Measurements from ENCODE around the gene CMTM2. TPM values are rescaled to one million over a fixed set of nuclear protein-coding genes. Genes with fewer than 3 reads are reported as not detected.
"Not testable (repeated sequence)": the region's sequence is repeated elsewhere in the genome, so short reads cannot be mapped to it uniquely, and the experiment has no call there.

The CMTM2 gene
- total RNA-seq, 1 donor from 2014 or later: not detected

DNA sequence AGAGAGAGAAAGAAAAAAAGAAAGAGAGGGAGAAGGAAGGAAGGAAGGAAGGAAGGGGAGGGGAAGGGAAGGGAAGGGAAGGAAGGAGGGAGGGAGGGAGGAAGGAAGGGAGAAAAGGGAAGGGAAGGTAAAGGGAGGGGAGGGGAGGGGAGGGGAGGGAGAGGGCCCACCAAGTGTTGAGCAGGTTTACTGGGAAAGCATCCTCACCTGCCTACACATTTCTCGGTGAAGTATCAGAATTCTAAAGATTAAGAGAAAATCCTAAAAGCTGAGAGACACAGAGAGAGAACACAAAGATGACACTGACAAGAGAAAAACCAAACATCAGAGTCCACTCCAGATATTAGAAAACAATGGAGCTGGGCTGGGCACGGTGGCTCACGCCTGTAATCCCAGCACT, 13.0 kb downstream of the CMTM2 start:
- no peak overlapping the region for H3K9ac ChIP-seq
- no peaks in the 10 kb centered on the region for H3K9me3 ChIP-seq (ENCODE audit: low read depth)
- Mint-ChIP-seq H3K4me3 (no peak overlapping the region), H3K27ac (no peak overlapping the region), H3K36me3 (no peaks in the 10 kb centered on the region), H3K4me1 (peaks cover 5% of the 10 kb centered on the region), H3K9me3 (no peaks in the 10 kb centered on the region), H3K27me3 (ENCODE audit: insufficient read depth, low read depth) (peaks cover 6% of the 10 kb centered on the region)
- H3K36me3 ChIP-seq: no peaks in the 10 kb centered on the region
- no peaks in the 10 kb centered on the region for H4K20me1 ChIP-seq (ENCODE audit: low read depth)
- H3K4me3 ChIP-seq: no peak overlapping the region
- no peaks in the 10 kb centered on the region for H3K27me3 ChIP-seq
- H3K4me2 ChIP-seq: no peak overlapping the region
- no peak for TF ChIP-seq EZH2phosphoT487 (IDR thresholded peaks at IDR 0.05)
- no peak for TF ChIP-seq EZH2 (IDR thresholded peaks at IDR 0.05)
- TF ChIP-seq, protein P1, sequence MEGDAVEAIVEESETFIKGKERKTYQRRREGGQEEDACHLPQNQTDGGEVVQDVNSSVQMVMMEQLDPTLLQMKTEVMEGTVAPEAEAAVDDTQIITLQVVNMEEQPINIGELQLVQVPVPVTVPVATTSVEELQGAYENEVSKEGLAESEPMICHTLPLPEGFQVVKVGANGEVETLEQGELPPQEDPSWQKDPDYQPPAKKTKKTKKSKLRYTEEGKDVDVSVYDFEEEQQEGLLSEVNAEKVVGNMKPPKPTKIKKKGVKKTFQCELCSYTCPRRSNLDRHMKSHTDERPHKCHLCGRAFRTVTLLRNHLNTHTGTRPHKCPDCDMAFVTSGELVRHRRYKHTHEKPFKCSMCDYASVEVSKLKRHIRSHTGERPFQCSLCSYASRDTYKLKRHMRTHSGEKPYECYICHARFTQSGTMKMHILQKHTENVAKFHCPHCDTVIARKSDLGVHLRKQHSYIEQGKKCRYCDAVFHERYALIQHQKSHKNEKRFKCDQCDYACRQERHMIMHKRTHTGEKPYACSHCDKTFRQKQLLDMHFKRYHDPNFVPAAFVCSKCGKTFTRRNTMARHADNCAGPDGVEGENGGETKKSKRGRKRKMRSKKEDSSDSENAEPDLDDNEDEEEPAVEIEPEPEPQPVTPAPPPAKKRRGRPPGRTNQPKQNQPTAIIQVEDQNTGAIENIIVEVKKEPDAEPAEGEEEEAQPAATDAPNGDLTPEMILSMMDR (IDR thresholded peaks at IDR 0.05): no peak
- DNase-seq (ENCODE audit: low spot score): no peak
- no peaks in the 10 kb centered on the region for H3F3A ChIP-seq (ENCODE audit: low read depth)
- no peaks in the 10 kb centered on the region for H3K4me1 ChIP-seq
- no peaks in the 10 kb centered on the region for H3K79me2 ChIP-seq (ENCODE audit: low read depth)
- H2AFZ ChIP-seq (replicated peaks): no peak overlapping the region
- no peak overlapping the region for H3K27ac ChIP-seq

DNA sequence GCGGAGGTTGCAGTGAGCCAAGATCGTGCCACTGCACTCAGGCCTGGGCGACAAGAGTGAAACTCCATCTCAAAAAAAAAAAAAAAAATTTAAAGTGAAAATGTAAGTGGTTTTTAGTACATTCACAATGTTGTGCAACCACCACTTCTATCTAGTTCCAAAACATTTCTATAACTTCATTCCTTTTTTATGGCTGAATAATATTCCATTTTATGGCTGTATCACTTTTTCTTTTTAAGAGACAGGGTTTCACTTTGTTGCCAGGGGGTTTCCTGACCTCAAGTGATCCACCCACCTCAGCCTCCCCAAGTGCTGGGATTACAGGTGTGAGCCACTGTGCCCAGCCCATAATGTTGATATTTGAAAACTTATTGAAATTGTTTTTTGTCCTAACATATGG, 13.6 kb downstream of the CMTM2 start:
- H3K79me2 ChIP-seq (ENCODE audit: low read depth): no peaks in the 10 kb centered on the region
- no peak overlapping the region for H3K27ac Mint-ChIP-seq
- H2AFZ ChIP-seq (replicated peaks): no peak overlapping the region
- H3K36me3 Mint-ChIP-seq: no peaks in the 10 kb centered on the region
- DNase-seq (ENCODE audit: low spot score): no peak
- H3K36me3 ChIP-seq: no peaks in the 10 kb centered on the region
- peaks cover 6% of the 10 kb centered on the region for H3K27me3 Mint-ChIP-seq (ENCODE audit: insufficient read depth, low read depth)
- H3K4me1 ChIP-seq: no peaks in the 10 kb centered on the region
- no peaks in the 10 kb centered on the region for H3K9me3 Mint-ChIP-seq
- H3K27me3 ChIP-seq: no peaks in the 10 kb centered on the region
- no peak overlapping the region for H3K27ac ChIP-seq
- no peaks in the 10 kb centered on the region for H3K9me3 ChIP-seq (ENCODE audit: low read depth)
- no peak overlapping the region for H3K4me3 ChIP-seq
- no peak overlapping the region for H3K9ac ChIP-seq
- TF ChIP-seq EZH2phosphoT487 (IDR thresholded peaks at IDR 0.05) (no peak), EZH2 (IDR thresholded peaks at IDR 0.05) (no peak)
- TF ChIP-seq, protein P1 (IDR thresholded peaks at IDR 0.05): no peak
- H3F3A ChIP-seq (ENCODE audit: low read depth): no peaks in the 10 kb centered on the region
- no peaks in the 10 kb centered on the region for H4K20me1 ChIP-seq (ENCODE audit: low read depth)
- no peak overlapping the region for H3K4me2 ChIP-seq
- H3K4me3 Mint-ChIP-seq: no peak overlapping the region
- H3K4me1 Mint-ChIP-seq: peaks cover 3% of the 10 kb centered on the region

DNA sequence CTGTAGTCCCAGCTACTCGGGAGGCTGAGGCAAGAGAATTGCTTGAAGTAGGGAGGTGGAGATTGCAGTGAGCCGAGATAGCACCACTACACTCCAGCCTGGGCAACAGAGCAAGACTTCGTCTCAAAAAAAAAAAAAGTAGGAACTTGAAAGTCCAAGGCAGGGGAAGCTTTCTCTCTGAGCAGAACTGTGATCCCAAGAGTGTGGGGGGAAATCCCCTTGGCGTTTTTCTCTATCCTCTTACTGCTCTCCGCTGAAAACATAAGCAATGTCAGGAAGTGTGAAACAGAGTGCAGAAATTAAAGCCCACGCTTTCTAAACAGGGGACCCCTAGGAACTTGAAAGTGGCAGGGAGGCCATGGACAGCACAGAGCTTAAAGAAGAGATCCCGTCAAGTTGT, 15.5 kb downstream of the CMTM2 start:
- Mint-ChIP-seq H3K4me3 (no peak overlapping the region), H3K9me3 (no peaks in the 10 kb centered on the region), H3K36me3 (no peaks in the 10 kb centered on the region), H3K4me1 (peaks cover 3% of the 10 kb centered on the region), H3K27me3 (ENCODE audit: insufficient read depth, low read depth) (peaks cover 8% of the 10 kb centered on the region), H3K27ac (no peak overlapping the region)
- Histone ChIP-seq H3K27me3 (no peaks in the 10 kb centered on the region), H3K4me1 (no peaks in the 10 kb centered on the region), H3K9ac (no peak overlapping the region), H2AFZ (replicated peaks) (no peak overlapping the region), H3K9me3 (ENCODE audit: low read depth) (no peaks in the 10 kb centered on the region), H3K27ac (no peak overlapping the region), H3K4me2 (no peak overlapping the region), H3K4me3 (no peak overlapping the region), H3K36me3 (no peaks in the 10 kb centered on the region), H3K79me2 (ENCODE audit: low read depth) (no peaks in the 10 kb centered on the region), H3F3A (ENCODE audit: low read depth) (no peaks in the 10 kb centered on the region), H4K20me1 (ENCODE audit: low read depth) (no peaks in the 10 kb centered on the region)
- TF ChIP-seq EZH2phosphoT487 (IDR thresholded peaks at IDR 0.05) (no peak), EZH2 (IDR thresholded peaks at IDR 0.05) (no peak)
- TF ChIP-seq, protein P1 (IDR thresholded peaks at IDR 0.05): no peak
- no peak for DNase-seq (ENCODE audit: low spot score)

DNA sequence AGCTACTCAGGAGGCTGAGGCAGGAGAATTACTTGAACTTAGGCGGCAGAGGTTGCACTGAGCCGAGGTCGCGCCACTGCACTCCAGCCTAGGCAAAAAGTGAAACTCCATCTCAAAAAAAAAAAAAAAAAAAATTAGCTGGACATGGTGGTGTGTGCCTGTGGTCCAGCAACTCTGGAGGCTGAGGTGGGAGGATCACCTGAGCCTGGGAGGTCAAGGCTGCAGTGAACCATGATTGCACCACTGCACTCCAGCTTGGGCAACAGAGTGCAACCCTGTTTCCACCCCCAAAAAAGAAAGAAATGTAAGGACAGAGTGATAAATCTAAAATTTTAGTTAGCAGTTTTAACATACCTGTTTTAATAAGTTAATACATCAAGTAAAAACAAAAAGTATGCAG, 17.3 kb downstream of the CMTM2 start:
- not testable (repeated sequence) for H3K4me1 ChIP-seq; H3K79me2 ChIP-seq (ENCODE audit: low read depth); H3K9me3 ChIP-seq (ENCODE audit: low read depth); H3K27ac ChIP-seq; H3K9me3 Mint-ChIP-seq; H3K27ac Mint-ChIP-seq; DNase-seq (ENCODE audit: low spot score); H3K9ac ChIP-seq; H3K36me3 ChIP-seq; H3F3A ChIP-seq (ENCODE audit: low read depth); H3K4me3 Mint-ChIP-seq; H3K4me3 ChIP-seq; H4K20me1 ChIP-seq (ENCODE audit: low read depth); H3K4me1 Mint-ChIP-seq; H2AFZ ChIP-seq (replicated peaks); H3K27me3 ChIP-seq; H3K36me3 Mint-ChIP-seq; H3K4me2 ChIP-seq
- H3K27me3 Mint-ChIP-seq (ENCODE audit: insufficient read depth, low read depth): peaks cover 10% of the 10 kb centered on the region

Data from neural progenitor cell (in vitro differentiated cells).